Superior temporal gyrus (tissue), 1 donor: ENCODE data around the gene ARFGAP2.
"Not testable (repeated sequence)": the region's sequence is repeated elsewhere in the genome, so short reads cannot be mapped to it uniquely, and the experiment has no call there.

Experiments used
- DNase-seq: peaks from one replicate; pipeline ENCODE4 v3.0.0-alpha.2; 2016; ENCODE audit errors: extremely low spot score

ARFGAP2 gene

DNA sequence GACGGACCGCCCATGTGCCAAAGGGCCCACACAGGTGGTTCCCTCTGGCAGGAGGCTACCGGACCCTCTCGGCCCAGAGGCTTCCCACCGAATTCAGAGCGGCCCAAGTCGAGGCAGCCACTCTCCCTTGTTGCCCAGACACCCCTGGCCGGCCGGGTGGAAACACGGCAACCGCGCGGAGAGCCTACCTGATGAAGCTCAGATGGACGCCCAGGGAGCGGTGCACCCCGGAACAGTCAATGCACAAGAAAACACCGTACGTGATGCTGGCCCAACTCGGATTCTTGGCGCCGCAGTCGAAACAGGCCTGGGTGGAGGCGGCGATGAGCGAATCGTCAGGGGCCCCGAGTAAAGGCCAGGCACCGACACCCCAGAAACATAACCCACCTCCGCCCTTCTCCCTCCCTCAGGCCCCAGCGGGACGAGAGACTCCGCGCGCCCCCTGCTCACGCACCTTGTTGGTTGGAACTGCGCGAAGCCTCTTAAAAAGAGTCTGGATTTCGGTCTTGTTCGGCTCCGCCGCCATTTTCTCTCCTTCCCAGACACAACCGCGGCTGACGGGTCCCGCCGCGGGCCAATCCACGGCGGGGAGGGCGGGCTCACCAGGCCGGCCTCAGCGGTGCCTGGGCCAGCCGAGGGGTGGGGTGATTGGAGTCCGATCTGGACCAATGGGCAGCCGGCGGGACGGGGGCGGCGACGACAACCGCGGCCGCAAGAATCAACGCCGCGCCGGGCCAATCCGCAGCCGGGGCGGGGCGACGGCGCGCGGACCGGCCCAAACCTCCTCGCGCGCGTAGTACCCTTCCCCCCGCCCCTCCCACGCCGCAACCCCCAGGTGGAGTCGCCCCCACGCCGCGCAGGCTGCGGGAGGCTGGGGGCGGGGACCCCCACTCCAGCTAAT is at the start of gene ARFGAP2:
Gene ARFGAP2, minus strand, starts transcription at position 552 of the 901 bp plus-strand sequence. Its CDS starts 26 bp downstream, at position 526.
- DNase-seq: peak; percentile 96

GRCh38 chr11:47225552-47226400 is 49.1 kb upstream of the ARFGAP2 start:
- no peak for DNase-seq

DNA sequence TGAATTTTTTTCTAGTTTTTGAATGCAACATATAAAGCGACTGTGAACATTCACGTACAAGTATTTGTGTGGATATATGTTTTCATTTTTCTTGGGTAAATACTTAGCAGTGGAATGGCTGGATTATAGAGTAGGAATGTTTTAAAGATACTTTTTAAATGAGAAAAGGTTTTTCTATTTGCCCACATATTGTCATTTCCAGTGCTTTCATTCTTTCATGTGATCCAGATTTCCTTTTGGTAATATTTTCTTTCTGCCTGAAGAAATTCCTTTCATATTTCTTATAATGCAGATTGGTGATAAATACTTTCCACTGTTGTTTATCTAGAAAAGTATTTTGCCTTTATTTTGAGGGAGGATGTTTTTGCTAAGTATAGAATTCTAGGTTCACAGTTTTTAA is 46.0 kb upstream of the ARFGAP2 start:
- no peak for DNase-seq

DNA sequence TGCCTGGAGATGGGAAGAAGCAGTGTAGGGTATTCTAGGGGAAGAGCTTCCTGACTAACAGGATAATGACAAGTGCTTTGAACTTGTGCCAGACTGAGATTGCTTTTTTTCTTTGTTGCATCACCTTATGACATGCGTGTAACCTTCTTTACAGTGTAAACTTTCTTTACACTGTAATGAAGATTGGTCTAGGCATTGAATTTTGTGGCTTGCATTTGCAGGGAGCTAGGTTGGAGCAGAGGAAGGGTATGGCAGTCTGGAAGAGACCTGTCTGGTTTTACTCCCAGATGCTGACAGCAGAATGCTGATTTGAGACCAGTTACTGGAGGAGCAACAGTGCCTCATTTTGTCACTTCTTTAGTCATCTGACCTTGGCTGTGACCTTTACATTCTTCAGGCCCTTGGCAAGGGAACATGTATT is 43.7 kb upstream of the ARFGAP2 start:
- no peak for DNase-seq

GRCh38 chr11:47216121-47216798 is 39.6 kb upstream of the ARFGAP2 start:
- peak; percentile 36 for DNase-seq

GRCh38 chr11:47215366-47215910 is 38.8 kb upstream of the ARFGAP2 start:
- no peak for DNase-seq

DNA sequence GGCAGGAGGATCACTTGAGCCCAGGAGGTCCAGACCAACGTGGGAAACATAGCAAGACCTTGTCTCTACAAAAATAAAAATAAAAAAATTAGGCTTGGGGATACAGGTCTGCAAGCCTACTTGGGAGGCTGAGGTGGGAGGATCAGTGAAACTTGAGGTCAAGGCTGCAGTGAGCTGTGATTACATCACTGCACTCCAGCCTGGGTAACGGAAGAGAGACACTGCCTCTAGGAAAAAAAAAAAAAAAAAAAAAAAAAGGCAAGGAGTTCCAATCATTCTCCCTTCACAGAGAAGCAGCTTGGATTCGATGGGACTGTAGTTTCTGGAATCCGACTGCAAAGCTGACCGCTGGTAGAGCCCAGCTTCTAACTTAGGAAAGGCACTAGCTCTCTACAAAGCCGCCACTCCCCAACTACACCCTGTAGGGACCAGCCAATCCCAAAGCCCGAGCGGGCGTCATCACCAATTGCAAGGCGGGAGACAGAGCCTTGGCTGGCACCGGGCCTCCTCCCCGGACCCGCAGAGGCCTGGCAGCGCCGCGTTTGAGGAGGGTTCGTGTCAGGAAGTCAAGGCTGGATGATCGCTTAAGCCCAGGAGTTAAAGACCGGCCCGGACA is 37.4 kb upstream of the ARFGAP2 start:
- peak; percentile 98 for DNase-seq

GRCh38 chr11:47212938-47213337 is 36.3 kb upstream of the ARFGAP2 start:
- no peak for DNase-seq

DNA sequence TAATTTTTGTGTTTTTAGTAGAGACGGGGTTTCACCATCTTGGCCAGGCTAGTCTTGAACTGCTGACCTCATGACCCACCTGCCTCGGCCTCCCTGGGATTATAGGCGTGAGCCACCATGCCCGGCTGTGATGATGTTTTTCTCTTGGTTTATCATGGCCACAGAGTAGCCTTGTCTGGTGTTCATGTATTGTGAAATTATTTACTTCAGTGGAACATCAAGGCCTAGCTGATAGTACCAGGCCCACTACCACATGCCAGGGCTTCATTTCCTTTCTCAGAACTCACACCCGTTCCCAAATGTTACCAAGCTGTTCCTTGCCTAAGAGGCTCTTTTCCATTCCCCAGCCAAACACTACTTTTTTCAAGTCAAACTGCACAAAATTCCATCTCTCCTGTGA is 31.9 kb upstream of the ARFGAP2 start:
- DNase-seq: no peak

DNA sequence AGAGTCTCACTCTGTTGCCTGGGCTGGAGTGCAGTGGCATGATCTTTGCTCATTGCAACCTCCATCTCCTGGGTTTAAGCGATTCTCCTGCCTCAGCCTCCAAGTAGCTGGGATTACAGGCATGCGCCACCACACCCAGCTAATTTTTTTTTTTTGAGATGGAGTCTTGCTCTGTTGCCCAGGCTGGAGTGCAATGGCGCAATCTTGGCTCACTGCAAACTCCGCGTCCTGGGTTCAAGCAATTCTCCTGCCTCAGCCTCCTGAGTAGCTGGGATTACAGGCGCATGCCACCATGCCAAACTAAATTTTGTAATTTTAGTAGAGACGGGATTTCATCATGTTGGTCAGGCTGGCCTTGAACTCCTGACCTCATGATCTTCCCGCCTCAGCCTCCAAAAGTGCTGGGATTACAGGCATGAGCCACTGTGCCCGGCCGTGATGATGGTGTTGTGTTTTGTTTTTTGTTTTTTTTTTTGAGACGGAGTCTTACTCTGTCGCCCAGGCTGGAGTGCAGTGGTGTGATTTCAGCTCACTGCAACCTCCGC is 31.4 kb upstream of the ARFGAP2 start:
- DNase-seq: not testable (repeated sequence)

- DNase-seq: no peak
Observed at GRCh38 chr11:47207459-47207858, 30.8 kb upstream of the ARFGAP2 start.

DNA sequence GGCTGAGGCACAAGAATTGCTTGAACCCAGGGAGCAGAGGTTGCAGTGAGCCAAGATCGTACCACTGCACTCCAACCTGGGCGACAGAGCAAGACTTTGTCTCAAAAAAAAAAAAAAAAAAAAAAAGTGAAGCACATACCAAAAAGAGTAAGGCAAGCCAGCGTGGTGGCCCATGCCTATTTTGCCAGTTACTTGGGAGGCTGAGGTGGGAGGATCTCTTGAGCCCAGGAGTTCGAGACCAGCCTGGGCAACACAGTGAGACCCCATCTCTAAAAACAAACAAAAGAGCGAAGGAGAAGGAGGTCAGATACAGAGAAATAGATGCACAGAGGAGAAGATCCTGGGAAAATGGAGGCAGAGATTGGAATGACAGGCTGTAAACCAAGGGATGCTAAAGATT is 29.9 kb upstream of the ARFGAP2 start:
- DNase-seq: not testable (repeated sequence)

- DNase-seq: peak; percentile 79
Observed at GRCh38 chr11:47204637-47204989, 27.9 kb upstream of the ARFGAP2 start.

DNA sequence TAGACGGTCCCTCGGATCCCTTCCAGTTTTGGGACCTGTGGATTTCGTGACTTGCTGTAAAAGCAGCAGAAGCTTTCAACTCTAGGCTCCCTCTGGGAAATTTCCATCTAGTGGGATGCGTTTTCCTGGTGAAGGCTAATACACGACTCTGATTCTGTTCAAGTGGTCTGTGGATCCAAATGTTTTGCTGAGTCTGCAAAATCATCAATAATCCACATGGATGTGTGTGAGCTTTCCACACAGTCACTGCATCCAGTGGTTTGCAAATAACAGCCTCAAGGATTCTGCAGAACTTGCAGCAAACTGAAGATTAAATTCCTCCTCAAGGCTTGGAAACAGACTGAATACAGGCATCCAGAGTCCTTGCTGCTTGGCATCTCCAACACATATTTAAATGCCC is 25.9 kb upstream of the ARFGAP2 start:
- DNase-seq: no peak

DNA sequence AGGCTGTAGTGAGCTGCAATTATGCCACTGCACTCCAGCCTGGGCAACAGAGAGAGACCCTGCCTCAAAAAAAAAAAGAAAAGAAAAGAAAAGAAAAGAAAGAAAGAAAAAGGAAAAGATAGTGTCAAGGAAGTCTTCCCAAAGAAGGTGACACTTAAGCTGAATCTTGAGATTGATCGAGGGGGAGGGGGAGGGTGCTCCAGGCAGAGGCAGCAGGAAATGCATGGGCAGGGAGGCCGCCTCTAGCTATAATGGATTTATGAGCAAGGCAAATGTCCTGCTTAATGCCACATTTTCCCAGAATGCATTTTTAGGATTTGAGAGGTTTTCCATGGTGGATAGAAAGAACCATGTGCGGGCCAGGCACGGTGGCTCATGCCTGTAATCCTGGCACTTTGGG is 24.3 kb upstream of the ARFGAP2 start:
- DNase-seq: no peak

GRCh38 chr11:47198161-47198560 is 21.5 kb upstream of the ARFGAP2 start:
- DNase-seq: not testable (repeated sequence)

GRCh38 chr11:47192111-47192510 is 15.4 kb upstream of the ARFGAP2 start:
- no peak for DNase-seq

GRCh38 chr11:47191137-47191536 is 14.5 kb upstream of the ARFGAP2 start:
- not testable (repeated sequence) for DNase-seq

DNA sequence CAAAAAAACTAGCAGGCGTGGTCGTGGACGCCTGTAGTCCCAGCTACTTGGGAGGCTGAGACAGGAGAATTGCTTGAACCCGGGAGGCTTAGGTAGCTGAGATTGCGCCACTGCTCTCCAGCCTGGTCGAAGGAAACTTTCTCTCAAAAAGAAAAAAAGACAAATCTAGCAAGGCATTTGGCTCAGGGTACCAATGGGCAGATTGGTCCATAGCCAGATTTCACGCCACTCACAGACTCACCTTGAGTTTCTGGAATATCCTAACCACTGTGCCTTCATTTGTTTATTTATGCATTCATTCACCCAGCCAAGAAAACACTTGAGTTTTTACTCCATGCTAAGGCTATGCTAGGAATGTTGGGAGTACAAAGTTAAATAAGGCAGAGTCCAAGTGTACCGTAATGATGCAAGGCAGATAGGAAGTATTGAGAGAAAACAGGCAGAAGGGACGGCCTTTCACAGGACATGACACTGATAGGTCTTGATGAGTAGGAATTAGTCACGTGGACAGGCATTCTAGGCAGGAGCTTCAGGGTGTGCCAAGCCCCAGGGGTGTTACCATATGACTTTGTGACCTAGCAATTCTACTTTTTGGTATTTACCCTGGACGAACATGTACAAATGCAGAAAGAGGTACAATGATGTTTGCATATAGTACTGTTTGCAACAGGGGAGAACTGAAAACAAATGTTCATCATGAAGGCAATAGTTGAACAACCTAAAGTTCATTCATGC is 12.6 kb upstream of the ARFGAP2 start:
- no peak for DNase-seq

DNA sequence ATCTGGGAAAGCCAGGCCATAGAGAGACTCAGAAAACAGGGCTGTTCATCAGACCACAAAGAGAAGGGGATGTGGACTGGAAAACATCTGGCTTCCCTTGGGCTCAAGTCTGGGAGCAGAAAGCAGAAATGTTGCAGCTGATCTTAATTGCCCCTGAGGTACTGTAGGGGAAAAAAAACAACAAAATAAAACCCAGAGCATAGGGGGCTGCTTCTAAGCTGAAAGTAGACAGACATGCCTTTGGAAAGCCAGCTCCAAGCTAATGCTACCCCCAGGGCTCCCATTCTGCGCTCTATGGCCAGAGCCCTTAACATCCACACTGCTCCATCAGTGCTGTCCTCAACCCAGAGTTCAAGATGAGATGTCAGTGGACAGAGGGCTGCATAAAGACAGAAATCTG is 11.6 kb upstream of the ARFGAP2 start:
- DNase-seq: no peak
